IMR-90 (cell line): ENCODE measurements around the gene ASAP2. TPM values are rescaled to one million over a fixed set of nuclear protein-coding genes. Genes with fewer than 3 reads are reported as not detected.
A peak's percentile ranks its signal among the peaks of the same experiment; 100 is the strongest.

Experiments used
- ATAC-seq: fragments of 200-7000 bp; cut with Tn5 transposase; 2 replicates; pipeline ENCODE4 v1.9.1; 2020; ENCODE audit warnings: low read depth, mild to moderate bottlenecking, moderate library complexity
- BruUV-seq: library from RNA; stranded (reverse); fragments of 400-500 nt; replicated peaks from 2 replicates; lab custom pipeline; 2021; lab: Mats Ljungman, UMichigan
- CTCF ChIA-PET: fragments of 300-600 bp; formaldehyde crosslinking; extraction: SDS; loops from one replicate; lab custom pipeline; 2021; ENCODE audit warnings: antibody characterized with exemption; lab: Yijun Ruan, JAX
- POLR2A ChIA-PET: fragments of 300-600 bp; sonication (Branson Sonifier 250); formaldehyde crosslinking; loops from one replicate; lab custom pipeline; 2022; ENCODE audit warnings: antibody characterized with exemption; ENCODE audit not compliant: unreplicated experiment; lab: Charles Lee
- DNase-seq: peaks from one replicate; pipeline ENCODE4 v3.0.0; 2013
- H2AFZ ChIP-seq: replicated peaks from 2 replicates; pipeline ENCODE3; 2013; ENCODE audit warnings: low read length, mild to moderate bottlenecking; ENCODE audit not compliant: poor library complexity
- H2AK5ac ChIP-seq: 2 replicates; pipeline ENCODE4 v1.6.1; 2013; ENCODE audit warnings: low read depth, low read length, inconsistent platforms
- H2AK9ac ChIP-seq: replicated peaks from 2 replicates; pipeline ENCODE3; 2013; ENCODE audit warnings: mild to moderate bottlenecking, low read depth, low read length, moderate library complexity; ENCODE audit not compliant: poor library complexity
- H2BK120ac ChIP-seq: 2 replicates; pipeline ENCODE4 v1.6.1; 2013; ENCODE audit warnings: low read depth, low read length, inconsistent platforms
- H2BK15ac ChIP-seq: 3 replicates; pipeline ENCODE4 v1.6.1; 2013; ENCODE audit warnings: low read depth, low read length, inconsistent platforms
- H2BK20ac ChIP-seq: 2 replicates; pipeline ENCODE4 v1.6.1; 2013; ENCODE audit warnings: low read depth, mild to moderate bottlenecking, inconsistent platforms, low read length, moderate library complexity
- H2BK5ac ChIP-seq: 2 replicates; pipeline ENCODE4 v1.6.1; 2013; ENCODE audit warnings: mild to moderate bottlenecking, low read depth, low read length, inconsistent platforms; ENCODE audit not compliant: poor library complexity, severe bottlenecking
- H3K14ac ChIP-seq: replicated peaks from 2 replicates; pipeline ENCODE4 v1.6.1; 2013; ENCODE audit warnings: low read depth, low read length, inconsistent platforms
- H3K18ac ChIP-seq: 2 replicates; pipeline ENCODE4 v1.6.1; 2013; ENCODE audit warnings: low read depth, low read length, control low read depth
- H3K23ac ChIP-seq: 2 replicates; pipeline ENCODE4 v1.6.1; 2013; ENCODE audit warnings: low read depth, low read length, inconsistent platforms
- H3K27ac ChIP-seq: 2 replicates; pipeline ENCODE4 v1.5.1; 2013; ENCODE audit warnings: mild to moderate bottlenecking, control low read depth, low read length; ENCODE audit not compliant: insufficient read depth
- H3K27me3 ChIP-seq: 2 replicates; pipeline ENCODE4 v1.6.1; 2013; ENCODE audit warnings: low read length; ENCODE audit not compliant: control insufficient read depth, insufficient read depth
- H3K36me3 ChIP-seq: 2 replicates; pipeline ENCODE4 v1.6.1; 2013; ENCODE audit warnings: low read length, mixed read lengths; ENCODE audit not compliant: control insufficient read depth, insufficient read depth
- H3K4ac ChIP-seq: 2 replicates; pipeline ENCODE4 v1.6.1; 2013; ENCODE audit warnings: low read depth, low read length, inconsistent platforms
- H3K4me1 ChIP-seq: 2 replicates; pipeline ENCODE4 v1.6.1; 2013; ENCODE audit warnings: low read length, mixed read lengths; ENCODE audit not compliant: control insufficient read depth, insufficient read depth
- H3K4me2 ChIP-seq: 2 replicates; pipeline ENCODE4 v1.6.1; 2013; ENCODE audit warnings: low read depth, mild to moderate bottlenecking, control low read depth, low read length, moderate library complexity
- H3K4me3 ChIP-seq: 2 replicates; pipeline ENCODE4 v1.5.1; 2013; ENCODE audit warnings: low read depth, mild to moderate bottlenecking, control low read depth, low read length, moderate library complexity; ENCODE audit not compliant: insufficient read depth
- H3K56ac ChIP-seq: 2 replicates; pipeline ENCODE4 v1.6.1; 2013; ENCODE audit warnings: low read length, inconsistent platforms; ENCODE audit not compliant: insufficient read depth; ENCODE audit errors: extremely low read depth
- H3K79me1 ChIP-seq, 2 experiments: 2 replicates each; pipeline ENCODE4 v1.6.1; 2013; ENCODE audit warnings: low read length in 2 of 2, inconsistent platforms in 1 of 2, low read depth in 1 of 2
- H3K9ac ChIP-seq: 2 replicates; pipeline ENCODE4 v1.6.1; 2013; ENCODE audit warnings: low read depth, low read length, control low read depth
- H3K9me1 ChIP-seq: 2 replicates; pipeline ENCODE4 v1.6.1; 2013; ENCODE audit warnings: low read length, inconsistent platforms; ENCODE audit not compliant: insufficient read depth
- H3K9me3 ChIP-seq: 2 replicates; pipeline ENCODE4 v1.6.1; 2013; ENCODE audit warnings: low read length; ENCODE audit not compliant: control insufficient read depth, insufficient read depth
- H4K20me1 ChIP-seq: 2 replicates; pipeline ENCODE4 v1.6.1; 2013; ENCODE audit warnings: low read length, inconsistent platforms; ENCODE audit not compliant: insufficient read depth
- H4K5ac ChIP-seq: 2 replicates; pipeline ENCODE4 v1.6.1; 2013; ENCODE audit warnings: mild to moderate bottlenecking, low read depth, low read length, control low read depth
- H4K8ac ChIP-seq, 2 experiments: 2 replicates each; pipeline ENCODE4 v1.6.1; 2013; ENCODE audit warnings: low read depth in 2 of 2, low read length in 2 of 2, control low read depth in 1 of 2, inconsistent platforms in 1 of 2
- H4K91ac ChIP-seq: 2 replicates; pipeline ENCODE4 v1.6.1; 2013; ENCODE audit warnings: low read depth, low read length, inconsistent platforms; ENCODE audit not compliant: insufficient read depth
- BHLHE40 ChIP-seq: fragments of 150-350 bp; IDR thresholded peaks from 2 replicates; pipeline ENCODE4 v1.6.1; 2016; ENCODE audit warnings: mild to moderate bottlenecking, low read depth, low read length
- CEBPB ChIP-seq: IDR thresholded peaks from 2 replicates; pipeline ENCODE4 v1.6.1; 2012; ENCODE audit warnings: low read depth, low read length, improper control_type of control experiment
- CHD1 ChIP-seq: IDR thresholded peaks from 2 replicates; pipeline ENCODE4 v1.6.1; 2012; ENCODE audit warnings: low read depth, low read length, improper control_type of control experiment
- ELK1 ChIP-seq: fragments of 150-350 bp; IDR thresholded peaks from 2 replicates; pipeline ENCODE4 v1.6.1; 2016; ENCODE audit warnings: low read depth, mild to moderate bottlenecking, low read length, moderate library complexity, borderline replicate concordance
- FOS ChIP-seq: fragments of 150-350 bp; IDR thresholded peaks from 2 replicates; pipeline ENCODE4 v1.6.1; 2016; ENCODE audit warnings: low read depth, low read length
- MAFK ChIP-seq: IDR thresholded peaks from 2 replicates; pipeline ENCODE4 v1.6.1; 2012; ENCODE audit warnings: low read depth, low read length, improper control_type of control experiment
- MAZ ChIP-seq: IDR thresholded peaks from 2 replicates; pipeline ENCODE4 v1.6.1; 2012; ENCODE audit warnings: low read depth, mild to moderate bottlenecking, low read length, improper control_type of control experiment, moderate library complexity, borderline replicate concordance
- MXI1 ChIP-seq: IDR thresholded peaks from 2 replicates; pipeline ENCODE4 v1.6.1; 2012; ENCODE audit warnings: low read depth, mild to moderate bottlenecking, low read length, moderate library complexity, borderline replicate concordance
- NFE2L2 ChIP-seq: fragments of 150-350 bp; IDR thresholded peaks from 2 replicates; pipeline ENCODE4 v1.6.1; 2016; ENCODE audit warnings: low read depth, mild to moderate bottlenecking, low read length
- POLR2A ChIP-seq: IDR thresholded peaks from 2 replicates; pipeline ENCODE4 v1.6.1; 2012; ENCODE audit warnings: mild to moderate bottlenecking, low read depth, low read length
- RAD21 ChIP-seq: IDR thresholded peaks from 2 replicates; pipeline ENCODE4 v1.6.1; 2012; ENCODE audit warnings: low read length, improper control_type of control experiment
- RCOR1 ChIP-seq: IDR thresholded peaks from 2 replicates; pipeline ENCODE4 v1.6.1; 2012; ENCODE audit warnings: mild to moderate bottlenecking, low read length, improper control_type of control experiment; ENCODE audit not compliant: insufficient replicate concordance
- RFX5 ChIP-seq: IDR thresholded peaks from 2 replicates; pipeline ENCODE4 v1.8.0; 2012; ENCODE audit warnings: low read depth, mild to moderate bottlenecking, low read length, moderate library complexity
- SMC3 ChIP-seq: fragments of 150-350 bp; IDR thresholded peaks from 2 replicates; pipeline ENCODE4 v1.6.1; 2016; ENCODE audit warnings: low read depth, mild to moderate bottlenecking, antibody characterized with exemption, low read length, moderate library complexity
- USF2 ChIP-seq: fragments of 150-350 bp; IDR thresholded peaks from 2 replicates; pipeline ENCODE4 v1.6.1; 2017; ENCODE audit warnings: mild to moderate bottlenecking, antibody characterized with exemption, low read length, low read depth
- WGBS, 2 experiments: methylation state at CpG; one replicate each; pipeline versions ENCODE4 v1.1.5 to v1.1.7; 2013; ENCODE audit warnings: missing lambda C conversion rate in 2 of 2; ENCODE audit not compliant: insufficient read length in 1 of 2; ENCODE audit errors: extremely low coverage in 2 of 2; 5-methylcytosine and 5-hydroxymethylcytosine counted together
- dilution Hi-C: fragments of 300-500 bp; cut with HindIII; formaldehyde crosslinking; loops from one replicate; pipeline ENCODE4 v1.14.3; 2018; ENCODE audit warnings: low sequenced_read_pairs; ENCODE audit not compliant: unreplicated experiment
- in situ Hi-C: fragments of 300-500 bp; cut with MboI; formaldehyde crosslinking; loops from 3 replicates; pipeline ENCODE4 v1.14.3; 2019; ENCODE audit warnings: low sequenced_read_pairs, inconsistent platforms, mixed read lengths
- intact Hi-C: fragments of 100-400 bp; cut with micrococcal nuclease; formaldehyde crosslinking; loops from 2 replicates; pipeline ENCODE4 v1.10.0; 2022
- polyA plus RNA-seq, 3 experiments: library from polyadenylated mRNA; depleted of rRNA; stranded (reverse); fragments of >200 nt; gene quantifications; 2 replicates each; pipeline ENCODE4 v1.2.3, GENCODE V29; 2012; ENCODE audit warnings: low replicate concordance in 1 of 3
- total RNA-seq: library from RNA; depleted of rRNA; stranded (reverse); fragments of >200 nt; gene quantifications from 2 replicates; pipeline ENCODE4 v1.2.3, GENCODE V29; 2012
- TF ChIP-seq, protein P1 (sequence below): conservative IDR thresholded peaks from 2 replicates; pipeline ENCODE4 v1.5.1; 2012; ENCODE audit warnings: mild to moderate bottlenecking, low read depth, low read length, improper control_type of control experiment

ASAP2 gene
- total and polyA plus RNA-seq, 2 of the 4 experiments (the other 2 are of a cell fraction): 19.7 to 28.1 TPM

GRCh38 chr2:9310377-9310776 is 103.8 kb downstream of the ASAP2 start:
- peak overlapping the region in 1 of 2 experiments; percentile 46; a peak in 2 of 4 replicates for H4K8ac ChIP-seq
- no peak overlapping the region for H3K4me3 ChIP-seq
- H2BK120ac ChIP-seq: peak overlapping the region; percentile 22; the same call in 1 of the 2 replicates
- H2AK5ac ChIP-seq: peak overlapping the region; percentile 72
- peaks cover 55% of the 10 kb centered on the region for H4K20me1 ChIP-seq
- DNase-seq (peak; percentile 82), ATAC-seq (peak; percentile 79)
- H3K56ac ChIP-seq: peak overlapping the region; percentile 18; the same call in 1 of the 2 replicates
- in situ Hi-C loops: no loop called here
- no peak overlapping the region for H4K5ac ChIP-seq
- H4K91ac ChIP-seq: peak overlapping the region; percentile 38; the same call in 1 of the 2 replicates
- H3K36me3 ChIP-seq: no peaks in the 10 kb centered on the region
- intact Hi-C loops: no loop called here
- peaks cover 38 to 86% of the 10 kb centered on the region in 2 experiments for H3K79me1 ChIP-seq
- WGBS, 2 experiments: no CpG with 5 or more reads among the region's 1 CpG
- TF ChIP-seq, protein P1, sequence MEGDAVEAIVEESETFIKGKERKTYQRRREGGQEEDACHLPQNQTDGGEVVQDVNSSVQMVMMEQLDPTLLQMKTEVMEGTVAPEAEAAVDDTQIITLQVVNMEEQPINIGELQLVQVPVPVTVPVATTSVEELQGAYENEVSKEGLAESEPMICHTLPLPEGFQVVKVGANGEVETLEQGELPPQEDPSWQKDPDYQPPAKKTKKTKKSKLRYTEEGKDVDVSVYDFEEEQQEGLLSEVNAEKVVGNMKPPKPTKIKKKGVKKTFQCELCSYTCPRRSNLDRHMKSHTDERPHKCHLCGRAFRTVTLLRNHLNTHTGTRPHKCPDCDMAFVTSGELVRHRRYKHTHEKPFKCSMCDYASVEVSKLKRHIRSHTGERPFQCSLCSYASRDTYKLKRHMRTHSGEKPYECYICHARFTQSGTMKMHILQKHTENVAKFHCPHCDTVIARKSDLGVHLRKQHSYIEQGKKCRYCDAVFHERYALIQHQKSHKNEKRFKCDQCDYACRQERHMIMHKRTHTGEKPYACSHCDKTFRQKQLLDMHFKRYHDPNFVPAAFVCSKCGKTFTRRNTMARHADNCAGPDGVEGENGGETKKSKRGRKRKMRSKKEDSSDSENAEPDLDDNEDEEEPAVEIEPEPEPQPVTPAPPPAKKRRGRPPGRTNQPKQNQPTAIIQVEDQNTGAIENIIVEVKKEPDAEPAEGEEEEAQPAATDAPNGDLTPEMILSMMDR: no peak
- no peak for TF ChIP-seq CHD1
- TF ChIP-seq MAZ: peak; percentile 62
- peak; percentile 70 for TF ChIP-seq CEBPB
- TF ChIP-seq MXI1: no peak
- TF ChIP-seq BHLHE40: no peak
- no peak for TF ChIP-seq RCOR1
- TF ChIP-seq USF2: no peak
- TF ChIP-seq FOS: no peak
- TF ChIP-seq RAD21: no peak
- no peak for TF ChIP-seq RFX5
- no peak for TF ChIP-seq ELK1
- TF ChIP-seq NFE2L2: no peak
- no peak for TF ChIP-seq SMC3
- TF ChIP-seq MAFK: peak; percentile 16; the same call in 1 of the 2 replicates
- TF ChIP-seq POLR2A: no peak
- no TSS peak for BruUV-seq
- H3K18ac ChIP-seq: no peak overlapping the region; the same call in 1 of the 2 replicates
- H2AFZ ChIP-seq: peak overlapping the region; percentile 6
- H3K4me2 ChIP-seq: peak overlapping the region; percentile 14; the same call in 1 of the 2 replicates
- H3K9me3 ChIP-seq: no peaks in the 10 kb centered on the region
- no peak overlapping the region for H3K9ac ChIP-seq
- no peak overlapping the region for H2BK15ac ChIP-seq
- peak overlapping the region; percentile 37 for H2AK9ac ChIP-seq
- H3K23ac ChIP-seq: no peak overlapping the region; the same call in 1 of the 2 replicates
- H3K4ac ChIP-seq: peak overlapping the region; percentile 59
- H3K27ac ChIP-seq: peak overlapping the region; percentile 25
- ChIA-PET POLR2A (no interaction called here), CTCF (interaction anchor here (0.6 to 1.0 kb wide), 3 partner anchors 14 to 1796 kb away, joined by 3 to 4 read pairs (median 3); no protein-coding TSS in a partner anchor)
- H3K9me1 ChIP-seq: peaks cover 37% of the 10 kb centered on the region
- dilution Hi-C loops: no loop called here
- H2BK20ac ChIP-seq: no peak overlapping the region
- no peaks in the 10 kb centered on the region for H3K27me3 ChIP-seq
- peaks cover 20% of the 10 kb centered on the region for H3K4me1 ChIP-seq
- H3K14ac ChIP-seq: peak overlapping the region; percentile 12; the same call in 1 of the 2 replicates
- H2BK5ac ChIP-seq: peak overlapping the region; percentile 81
